AG09309 (cell line): ENCODE measurements around the gene TBL1X.

Source experiments
- DNase-seq: peaks from one replicate; pipeline ENCODE4 v3.0.0-alpha.2; 2010; ENCODE audit warnings: low read depth
- H3K4me3 ChIP-seq: 2 replicates; pipeline ENCODE4 v1.5.1; 2011; ENCODE audit warnings: mild to moderate bottlenecking, low read depth, low read length, moderate library complexity; ENCODE audit not compliant: control insufficient read depth
- CTCF ChIP-seq: IDR thresholded peaks from 2 replicates; pipeline ENCODE4 v1.5.1; 2011; ENCODE audit warnings: mild to moderate bottlenecking, low read depth, low read length, inconsistent platforms; ENCODE audit not compliant: insufficient read depth, control insufficient read depth; ENCODE audit errors: missing control alignments

Gene TBL1X

DNA sequence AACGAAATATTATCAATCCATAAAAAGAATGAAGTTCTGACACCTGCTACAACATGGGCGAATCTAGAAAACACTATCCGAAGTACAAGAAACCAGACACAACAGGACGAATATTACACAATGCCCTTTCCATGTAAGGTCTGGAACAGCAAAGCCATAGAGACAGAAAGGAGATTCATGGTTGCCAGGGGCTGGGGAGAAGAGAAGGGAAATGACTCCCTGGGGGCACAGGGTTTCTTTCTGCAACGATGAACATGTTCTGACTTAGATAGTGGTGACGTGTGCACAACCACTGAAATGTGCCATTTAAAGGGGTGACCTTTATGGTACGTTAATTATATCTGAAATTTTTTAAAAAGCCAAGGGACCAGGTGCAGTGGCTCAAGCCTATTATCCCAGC lies 272.5 kb downstream of the TBL1X start:
- no peak overlapping the region for H3K4me3 ChIP-seq
- TF ChIP-seq CTCF = no peak
- no peak for DNase-seq

DNA sequence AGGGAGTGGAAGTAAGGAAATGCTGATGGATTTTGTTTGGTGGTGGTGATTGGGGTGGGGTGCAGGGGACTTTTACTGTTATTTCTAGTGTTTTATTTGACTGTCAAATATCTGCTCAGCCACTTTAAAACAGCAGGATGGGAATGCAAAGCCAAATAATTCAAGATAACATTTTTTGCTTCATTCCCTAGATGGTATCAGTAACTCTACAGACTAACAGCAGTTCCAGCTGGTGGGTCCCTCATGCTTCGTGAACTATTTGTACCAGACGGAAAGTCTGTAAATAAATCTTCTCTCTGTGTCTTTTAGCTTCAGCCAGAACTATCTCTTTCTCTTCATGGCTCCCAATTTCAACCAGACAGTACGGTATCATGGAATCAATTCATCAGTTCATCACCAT lies 273.3 kb downstream of the TBL1X start:
- no peak for DNase-seq
- no peak for TF ChIP-seq CTCF
- no peak overlapping the region for H3K4me3 ChIP-seq

- no peak for TF ChIP-seq CTCF
- H3K4me3 ChIP-seq = no peak overlapping the region
- DNase-seq = no peak
Observed at GRCh38 chrX:9739130-9739529, 274.3 kb downstream of the TBL1X start.

GRCh38 chrX:9745417-9746115 lies 280.7 kb downstream of the TBL1X start:
- no peak for TF ChIP-seq CTCF
- DNase-seq = no peak

DNA sequence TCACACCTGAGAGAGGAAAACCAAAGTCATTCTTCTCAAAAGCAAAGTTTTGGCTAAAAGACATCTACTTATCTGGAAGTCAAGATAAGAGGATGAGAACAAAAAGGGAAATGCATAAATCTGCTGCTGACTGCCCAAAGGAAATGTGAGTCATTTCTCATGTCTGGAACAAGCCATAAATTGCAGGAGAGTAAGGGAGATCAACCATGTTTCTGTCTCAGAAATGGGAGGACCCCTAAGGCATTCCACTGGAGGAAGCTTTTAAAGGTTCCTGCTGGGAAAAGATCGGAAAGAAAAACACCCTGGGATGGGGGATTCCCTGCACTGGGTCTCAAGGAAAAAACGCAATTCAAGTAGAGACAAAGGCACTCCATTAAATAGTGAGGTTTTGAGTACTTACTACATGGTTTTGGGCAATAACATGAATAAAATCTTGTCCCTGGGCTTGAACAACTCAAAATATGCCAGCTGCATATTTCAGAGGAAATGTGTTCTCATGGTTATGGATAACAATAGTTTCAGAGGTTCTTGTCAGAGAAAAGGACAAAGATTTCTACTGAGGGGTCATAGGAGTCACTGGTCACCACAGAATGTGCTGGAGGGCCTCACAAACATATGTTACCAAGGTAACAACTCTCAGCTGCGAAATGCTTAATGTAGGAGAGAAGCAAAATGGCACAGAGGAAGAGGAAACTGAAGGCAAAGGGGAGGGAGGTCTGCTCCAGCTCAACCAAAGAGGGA lies 281.5 kb downstream of the TBL1X start:
- TF ChIP-seq CTCF = no peak
- no peak overlapping the region for H3K4me3 ChIP-seq
- DNase-seq = no peak

More at GRCh38 chrX:9745417-9746115, 280.7 kb downstream of the TBL1X start:
- no peak overlapping the region for H3K4me3 ChIP-seq

DNA sequence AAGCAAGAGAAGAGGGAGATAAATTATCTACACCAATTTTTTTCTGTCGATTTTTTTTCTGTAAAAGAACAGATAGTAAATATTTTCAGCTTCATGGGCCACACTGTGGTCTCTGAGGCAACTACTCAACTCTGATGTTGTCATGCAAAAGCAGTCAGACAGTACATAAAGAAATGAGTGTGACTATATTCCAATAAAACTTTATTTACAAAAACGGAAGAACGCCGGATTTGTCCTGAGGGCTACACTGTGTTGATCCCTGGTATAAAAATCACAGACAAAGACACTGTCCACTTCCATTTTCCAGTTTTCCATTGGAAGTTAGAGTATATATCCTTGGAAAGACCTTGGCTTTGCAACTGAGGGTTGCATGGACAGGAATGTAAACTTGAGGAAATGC lies 282.8 kb downstream of the TBL1X start:
- DNase-seq = no peak
- no peak for TF ChIP-seq CTCF
- no peak overlapping the region for H3K4me3 ChIP-seq
